Measurements from ENCODE around the gene UPP2. TPM values are rescaled to one million over a fixed set of nuclear protein-coding genes. Genes with fewer than 3 reads are reported as not detected.

The UPP2 gene
- polyA plus RNA-seq, 1 experiment: not detected

- Histone ChIP-seq H3K27me3 (ENCODE audit: control insufficient read depth, insufficient read depth, low read length) (no peaks in the 10 kb centered on the region), H3K9me3 (ENCODE audit: control insufficient read depth, insufficient read depth, low read length) (no peaks in the 10 kb centered on the region), H3K27ac (ENCODE audit: low read depth, low read length) (no peak overlapping the region), H3K4me3 (ENCODE audit: low read depth, low read length) (no peak overlapping the region)
- TF ChIP-seq CTCF (IDR thresholded peaks at IDR 0.05; ENCODE audit: low read depth, low read length): no peak
- DNase-seq (ENCODE audit: low read depth, low spot score): no peak
- ChIA-PET CTCF (interaction anchor here (0.9 to 1.6 kb wide), 2 partner anchors 37 to 692 kb away, joined by 3 to 4 read pairs; no protein-coding TSS in a partner anchor), POLR2A (no interaction called here)
Observed at GRCh38 chr2:158061763-158062162, 39.9 kb upstream of the UPP2 start.

- no peak overlapping the region for H3K4me3 ChIP-seq (ENCODE audit: low read depth, low read length)
- no peaks in the 10 kb centered on the region for H3K9me3 ChIP-seq (ENCODE audit: control insufficient read depth, insufficient read depth, low read length)
- no peak for TF ChIP-seq CTCF (IDR thresholded peaks at IDR 0.05; ENCODE audit: low read depth, low read length)
- CTCF ChIA-PET: no interaction called here
- no peak overlapping the region for H3K27ac ChIP-seq (ENCODE audit: low read depth, low read length)
- no peak for DNase-seq (ENCODE audit: low read depth, low spot score)
- no peaks in the 10 kb centered on the region for H3K27me3 ChIP-seq (ENCODE audit: control insufficient read depth, insufficient read depth, low read length)
- POLR2A ChIA-PET: no interaction called here
Observed at GRCh38 chr2:158066046-158066713, 35.5 kb upstream of the UPP2 start.

- ChIA-PET POLR2A (no interaction called here), CTCF (no interaction called here)
- TF ChIP-seq CTCF (IDR thresholded peaks at IDR 0.05; ENCODE audit: low read depth, low read length): no peak
- no peak overlapping the region for H3K27ac ChIP-seq (ENCODE audit: low read depth, low read length)
- DNase-seq (ENCODE audit: low read depth, low spot score): no peak
- H3K27me3 ChIP-seq (ENCODE audit: control insufficient read depth, insufficient read depth, low read length): no peaks in the 10 kb centered on the region
- no peak overlapping the region for H3K4me3 ChIP-seq (ENCODE audit: low read depth, low read length)
- H3K9me3 ChIP-seq (ENCODE audit: control insufficient read depth, insufficient read depth, low read length): no peaks in the 10 kb centered on the region
Observed at GRCh38 chr2:158071018-158071417, 30.7 kb upstream of the UPP2 start.

- TF ChIP-seq CTCF (IDR thresholded peaks at IDR 0.05; ENCODE audit: low read depth, low read length): no peak
- no peaks in the 10 kb centered on the region for H3K27me3 ChIP-seq (ENCODE audit: control insufficient read depth, insufficient read depth, low read length)
- no peaks in the 10 kb centered on the region for H3K9me3 ChIP-seq (ENCODE audit: control insufficient read depth, insufficient read depth, low read length)
- CTCF ChIA-PET: no interaction called here
- no peak overlapping the region for H3K27ac ChIP-seq (ENCODE audit: low read depth, low read length)
- DNase-seq (ENCODE audit: low read depth, low spot score): no peak
- POLR2A ChIA-PET: no interaction called here
- H3K4me3 ChIP-seq (ENCODE audit: low read depth, low read length): no peak overlapping the region
Observed at GRCh38 chr2:158072361-158072760, 29.3 kb upstream of the UPP2 start.

- no peaks in the 10 kb centered on the region for H3K27me3 ChIP-seq (ENCODE audit: control insufficient read depth, insufficient read depth, low read length)
- no peak for TF ChIP-seq CTCF (IDR thresholded peaks at IDR 0.05; ENCODE audit: low read depth, low read length)
- no peaks in the 10 kb centered on the region for H3K9me3 ChIP-seq (ENCODE audit: control insufficient read depth, insufficient read depth, low read length)
- H3K4me3 ChIP-seq (ENCODE audit: low read depth, low read length): no peak overlapping the region
- POLR2A ChIA-PET: no interaction called here
- no peak overlapping the region for H3K27ac ChIP-seq (ENCODE audit: low read depth, low read length)
- DNase-seq (ENCODE audit: low read depth, low spot score): no peak
- CTCF ChIA-PET: no interaction called here
Observed at GRCh38 chr2:158079672-158080071, 22.0 kb upstream of the UPP2 start.

All from AG04450 (cell line).